HUES64 (cell line): Measurements from ENCODE around the gene AKNAD1. TPM values are rescaled to one million over a fixed set of nuclear protein-coding genes. Genes with fewer than 3 reads are reported as not detected.
A peak's percentile ranks its signal among the peaks of the same experiment; 100 is the strongest.
"Not testable (repeated sequence)": the region's sequence is repeated elsewhere in the genome, so short reads cannot be mapped to it uniquely, and the experiment has no call there.

ENCODE experiments used
- H3K27ac ChIP-seq: 2 replicates; pipeline ENCODE4 v1.7.0; 2013; ENCODE audit warnings: low read depth, low read length, inconsistent platforms
- H3K27me3 ChIP-seq: 2 replicates; pipeline ENCODE4 v1.6.1; 2013; ENCODE audit warnings: mild to moderate bottlenecking, low read length; ENCODE audit not compliant: insufficient read depth
- H3K36me3 ChIP-seq: 2 replicates; pipeline ENCODE4 v1.6.1; 2013; ENCODE audit warnings: mild to moderate bottlenecking, low read length; ENCODE audit not compliant: insufficient read depth
- H3K4me1 ChIP-seq: 2 replicates; pipeline ENCODE4 v1.6.1; 2013; ENCODE audit warnings: mild to moderate bottlenecking, low read length, moderate library complexity; ENCODE audit not compliant: insufficient read depth
- H3K4me3 ChIP-seq: 2 replicates; pipeline ENCODE4 v1.5.1; 2013; ENCODE audit warnings: mild to moderate bottlenecking, low read length, moderate library complexity
- H3K9ac ChIP-seq: 2 replicates; pipeline ENCODE4 v1.6.1; 2013; ENCODE audit warnings: mild to moderate bottlenecking, low read depth, low read length
- H3K9me3 ChIP-seq: 2 replicates; pipeline ENCODE4 v1.6.1; 2013; ENCODE audit warnings: low read depth, low read length; ENCODE audit not compliant: insufficient read depth
- WGBS: fragments of 150-250, 120-280 bp; methylation state at CpG from one replicate; pipeline ENCODE4 v1.1.7; 2013; ENCODE audit warnings: missing lambda C conversion rate; 5-methylcytosine and 5-hydroxymethylcytosine counted together
- polyA plus RNA-seq, 2 experiments: library from polyadenylated mRNA; stranded (reverse); fragments of 50-300 nt; gene quantifications; one replicate each; pipeline ENCODE4 v1.2.3, GENCODE V29; 2013

AKNAD1 gene
- polyA plus RNA-seq (2013, experiment 1 of 2): not detected
- not detected for polyA plus RNA-seq (2013, experiment 2 of 2)

GRCh38 chr1:108856994-108857393, at the start of gene AKNAD1:
Gene AKNAD1, minus strand, starts transcription at chr1:108857094. Its CDS starts 4,430 bp downstream, at chr1:108852664.
- Histone ChIP-seq H3K27ac (no peak within 1 kb of the TSS), H3K9me3 (no peaks in the 10 kb centered on the region), H3K9ac (no peak within 1 kb of the TSS), H3K36me3 (no peaks in the 10 kb centered on the region), H3K4me1 (no peaks in the 10 kb centered on the region; the same call in 1 of the 2 replicates), H3K27me3 (no peaks in the 10 kb centered on the region), H3K4me3 (no peak within 1 kb of the TSS)
- WGBS: 86% methylated on average over 1 of the region's 1 CpG

GRCh38 chr1:108901106-108901505, 44.2 kb upstream of the AKNAD1 start:
- H3K36me3 ChIP-seq: peaks cover 30% of the 10 kb centered on the region
- WGBS: 100% methylated on average over 2 of the region's 3 CpGs

GRCh38 chr1:108897865-108898720, 41.2 kb upstream of the AKNAD1 start:
- Histone ChIP-seq H3K36me3 (peaks cover 20% of the 10 kb centered on the region), H3K27ac (no peak overlapping the region), H3K27me3 (no peaks in the 10 kb centered on the region), H3K9me3 (no peaks in the 10 kb centered on the region), H3K9ac (no peak overlapping the region), H3K4me3 (no peak overlapping the region), H3K4me1 (0 out of 2 replicates have a peak, but pooled peaks cover 4% of the 10 kb centered on the region)
- WGBS: 72% methylated on average over 7 of the region's 8 CpGs

More at GRCh38 chr1:108901106-108901505, 44.2 kb upstream of the AKNAD1 start:
- Histone ChIP-seq H3K4me3 (no peak overlapping the region), H3K27me3 (no peaks in the 10 kb centered on the region), H3K9ac (no peak overlapping the region), H3K4me1 (0 out of 2 replicates have a peak, but pooled peaks cover 4% of the 10 kb centered on the region), H3K27ac (no peak overlapping the region), H3K9me3 (no peaks in the 10 kb centered on the region)

- H3K36me3 ChIP-seq: peaks cover 11% of the 10 kb centered on the region
- 0 out of 2 replicates have a peak, but pooled peaks cover 4% of the 10 kb centered on the region for H3K4me1 ChIP-seq
- H3K27me3 ChIP-seq: no peaks in the 10 kb centered on the region
- peak overlapping the region; percentile 31; the same call in 1 of the 2 replicates for H3K27ac ChIP-seq
- 47% methylated on average over 10 of the region's 10 CpGs for WGBS
- H3K9me3 ChIP-seq: no peaks in the 10 kb centered on the region
- H3K4me3 ChIP-seq: no peak overlapping the region
- H3K9ac ChIP-seq: no peak overlapping the region
Observed at GRCh38 chr1:108896146-108897145, 39.6 kb upstream of the AKNAD1 start.

GRCh38 chr1:108893141-108893530, 36.2 kb upstream of the AKNAD1 start:
- 97% methylated on average over 4 of the region's 4 CpGs for WGBS
- H3K9me3 ChIP-seq: no peaks in the 10 kb centered on the region

GRCh38 chr1:108892356-108893140, 35.7 kb upstream of the AKNAD1 start:
- WGBS: 99% methylated on average over 3 of the region's 3 CpGs

More at GRCh38 chr1:108893141-108893530, 36.2 kb upstream of the AKNAD1 start:
- Histone ChIP-seq H3K36me3 (no peaks in the 10 kb centered on the region), H3K4me1 (0 out of 2 replicates have a peak, but pooled peaks cover 4% of the 10 kb centered on the region), H3K9ac (no peak overlapping the region), H3K4me3 (no peak overlapping the region), H3K27ac (no peak overlapping the region), H3K27me3 (no peaks in the 10 kb centered on the region)

GRCh38 chr1:108889706-108890384, 33.0 kb upstream of the AKNAD1 start:
- Histone ChIP-seq H3K4me1 (no peaks in the 10 kb centered on the region), H3K27ac (no peak overlapping the region), H3K9ac (no peak overlapping the region), H3K9me3 (no peaks in the 10 kb centered on the region), H3K27me3 (no peaks in the 10 kb centered on the region), H3K4me3 (no peak overlapping the region), H3K36me3 (no peaks in the 10 kb centered on the region)
- WGBS: 89% methylated on average over 7 of the region's 7 CpGs

More at GRCh38 chr1:108892356-108893140, 35.7 kb upstream of the AKNAD1 start:
- H3K9ac ChIP-seq: no peak overlapping the region
- 0 out of 2 replicates have a peak, but pooled peaks cover 4% of the 10 kb centered on the region for H3K4me1 ChIP-seq
- no peak overlapping the region for H3K27ac ChIP-seq
- H3K9me3 ChIP-seq: no peaks in the 10 kb centered on the region
- no peaks in the 10 kb centered on the region for H3K36me3 ChIP-seq
- no peaks in the 10 kb centered on the region for H3K27me3 ChIP-seq
- no peak overlapping the region for H3K4me3 ChIP-seq

- not testable (repeated sequence) for H3K27ac ChIP-seq, H3K9me3 ChIP-seq, H3K27me3 ChIP-seq, H3K36me3 ChIP-seq, H3K9ac ChIP-seq, H3K4me3 ChIP-seq, H3K4me1 ChIP-seq
- WGBS: 91% methylated on average over 4 of the region's 6 CpGs
Observed at GRCh38 chr1:108889006-108889645, 32.2 kb upstream of the AKNAD1 start.

- Histone ChIP-seq H3K4me3 (no peak overlapping the region), H3K36me3 (no peaks in the 10 kb centered on the region), H3K27ac (no peak overlapping the region), H3K9ac (no peak overlapping the region), H3K27me3 (no peaks in the 10 kb centered on the region), H3K9me3 (no peaks in the 10 kb centered on the region), H3K4me1 (no peaks in the 10 kb centered on the region)
- 90% methylated on average over 1 of the region's 2 CpGs for WGBS
Observed at GRCh38 chr1:108886292-108886691, 29.4 kb upstream of the AKNAD1 start.
